ENCODE data around the gene MITF. TPM values are rescaled to one million over a fixed set of nuclear protein-coding genes. Genes with fewer than 3 reads are reported as not detected.

MITF gene
- total and polyA plus RNA-seq, 7 donors: 11.8 to 98.1 (median 49.9) TPM

DNA sequence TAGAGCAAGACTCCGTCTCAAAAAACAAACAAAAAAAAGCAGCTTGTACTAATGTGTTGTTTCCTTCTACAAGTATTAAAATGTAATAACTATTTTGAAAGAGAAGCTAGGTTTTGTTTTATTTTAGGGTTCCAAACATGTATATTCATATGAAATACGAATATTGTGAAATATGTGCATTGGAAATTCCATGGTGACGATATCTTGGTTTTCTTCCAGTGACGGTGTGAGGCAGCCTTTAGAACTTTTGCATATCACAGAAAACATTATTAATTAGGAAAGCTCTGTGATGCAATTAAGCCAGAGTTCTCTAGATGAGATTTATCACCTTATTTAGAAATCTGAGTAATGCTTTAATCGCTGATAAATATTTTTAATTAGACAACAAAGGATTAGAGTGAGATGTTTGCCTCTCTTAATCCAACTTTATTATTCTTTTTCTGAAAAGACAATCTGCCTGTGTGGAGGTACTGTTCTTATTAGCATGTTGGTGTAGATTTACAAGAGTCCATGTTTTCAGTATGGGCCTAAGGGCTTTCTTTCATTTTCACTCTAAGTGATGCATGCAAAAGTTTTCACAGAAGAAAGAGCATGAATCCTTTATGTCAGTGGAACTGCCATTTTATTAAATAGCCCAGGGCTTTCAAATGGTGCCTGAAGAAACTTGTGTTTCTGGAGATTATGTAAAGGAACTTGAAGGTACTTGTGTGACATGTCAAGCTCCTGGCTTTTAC lies 222.6 kb downstream of the MITF start:
- intact Hi-C loops (cut with DNase I): no loop called here
- Histone ChIP-seq H3K9me3 (no peaks in the 10 kb centered on the region), H3K4me1 (no peaks in the 10 kb centered on the region), H3K4me3 (no peak overlapping the region), H3K36me3 (ENCODE audit: insufficient read depth in 1 of 2, low read depth in 1 of 2) (peaks cover 4 to 82% of the 10 kb centered on the region in 2 donors), H3K27ac (no peak overlapping the region), H3K27me3 (ENCODE audit: insufficient read depth in 3 of 3, low read length in 2 of 3) (no peaks in the 10 kb centered on the region)
- DNase-seq (no peak), ATAC-seq (no peak)
- TF ChIP-seq, protein P1, sequence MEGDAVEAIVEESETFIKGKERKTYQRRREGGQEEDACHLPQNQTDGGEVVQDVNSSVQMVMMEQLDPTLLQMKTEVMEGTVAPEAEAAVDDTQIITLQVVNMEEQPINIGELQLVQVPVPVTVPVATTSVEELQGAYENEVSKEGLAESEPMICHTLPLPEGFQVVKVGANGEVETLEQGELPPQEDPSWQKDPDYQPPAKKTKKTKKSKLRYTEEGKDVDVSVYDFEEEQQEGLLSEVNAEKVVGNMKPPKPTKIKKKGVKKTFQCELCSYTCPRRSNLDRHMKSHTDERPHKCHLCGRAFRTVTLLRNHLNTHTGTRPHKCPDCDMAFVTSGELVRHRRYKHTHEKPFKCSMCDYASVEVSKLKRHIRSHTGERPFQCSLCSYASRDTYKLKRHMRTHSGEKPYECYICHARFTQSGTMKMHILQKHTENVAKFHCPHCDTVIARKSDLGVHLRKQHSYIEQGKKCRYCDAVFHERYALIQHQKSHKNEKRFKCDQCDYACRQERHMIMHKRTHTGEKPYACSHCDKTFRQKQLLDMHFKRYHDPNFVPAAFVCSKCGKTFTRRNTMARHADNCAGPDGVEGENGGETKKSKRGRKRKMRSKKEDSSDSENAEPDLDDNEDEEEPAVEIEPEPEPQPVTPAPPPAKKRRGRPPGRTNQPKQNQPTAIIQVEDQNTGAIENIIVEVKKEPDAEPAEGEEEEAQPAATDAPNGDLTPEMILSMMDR (IDR thresholded peaks at IDR 0.05): no peak
- 91 to 95% (median 94%) methylated on average over 5 of the region's 5 CpGs for WGBS, 3 donors

DNA sequence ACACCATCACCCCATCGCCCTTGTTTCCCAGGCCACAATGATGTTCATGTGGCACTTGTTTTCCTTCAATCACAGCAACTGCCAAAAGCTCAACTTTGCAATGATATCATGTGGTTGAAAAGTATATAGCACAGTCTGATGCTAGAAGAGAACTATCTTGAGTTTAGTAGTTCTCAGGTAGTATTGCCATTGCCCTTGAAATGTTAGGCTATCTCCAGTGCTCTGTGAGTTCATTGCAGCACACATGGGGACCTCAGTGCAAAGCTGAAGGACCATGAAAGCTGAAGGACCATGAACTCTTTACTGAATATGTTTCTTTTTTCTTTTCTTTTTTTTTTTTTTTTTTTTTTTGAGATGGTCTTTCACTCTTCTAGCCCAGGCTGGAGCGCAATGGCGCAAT lies 224.4 kb downstream of the MITF start:
- Histone ChIP-seq H3K27me3 (ENCODE audit: insufficient read depth in 3 of 3, low read length in 2 of 3) (no peaks in the 10 kb centered on the region), H3K4me3 (no peak overlapping the region), H3K27ac (no peak overlapping the region), H3K36me3 (ENCODE audit: insufficient read depth in 1 of 2, low read depth in 1 of 2) (peaks cover 0 to 64% of the 10 kb centered on the region in 2 donors), H3K4me1 (no peaks in the 10 kb centered on the region), H3K9me3 (no peaks in the 10 kb centered on the region)
- TF ChIP-seq, protein P1 (IDR thresholded peaks at IDR 0.05): no peak
- intact Hi-C loops (cut with DNase I): no loop called here
- no peak for ATAC-seq
- 94 to 100% (median 97%) methylated on average over 3 of the region's 3 CpGs for WGBS, 3 donors
- no peak for DNase-seq

DNA sequence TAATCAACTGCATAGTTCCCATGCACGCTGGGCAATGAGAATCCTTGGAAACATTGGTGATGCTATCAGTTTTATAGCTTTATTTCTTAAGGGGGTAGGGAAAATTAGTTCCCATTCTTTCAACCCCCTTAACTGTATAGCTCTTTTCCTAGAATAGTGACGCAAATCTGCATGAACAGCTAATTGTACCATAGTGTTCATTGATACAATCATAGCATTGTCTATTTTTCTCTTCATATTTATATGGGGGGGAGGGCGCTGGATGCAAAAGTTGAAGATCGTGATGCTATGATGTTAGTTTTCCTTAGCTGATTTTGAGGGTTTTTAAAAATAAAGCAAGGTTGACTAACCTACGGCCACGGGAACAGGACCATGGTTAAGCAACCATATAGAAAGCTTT lies 227.9 kb downstream of the MITF start:
- intact Hi-C loops (cut with DNase I): no loop called here
- Histone ChIP-seq H3K4me1 (no peaks in the 10 kb centered on the region), H3K36me3 (ENCODE audit: insufficient read depth in 1 of 2, low read depth in 1 of 2) (peaks cover 0 to 31% of the 10 kb centered on the region in 2 donors), H3K9me3 (no peaks in the 10 kb centered on the region), H3K4me3 (no peak overlapping the region), H3K27me3 (ENCODE audit: insufficient read depth in 3 of 3, low read length in 2 of 3) (no peaks in the 10 kb centered on the region), H3K27ac (no peak overlapping the region)
- 83 to 95% (median 95%) methylated on average over 6 of the region's 6 CpGs for WGBS, 3 donors
- TF ChIP-seq, protein P1 (IDR thresholded peaks at IDR 0.05): no peak
- ATAC-seq (no peak), DNase-seq (no peak)

DNA sequence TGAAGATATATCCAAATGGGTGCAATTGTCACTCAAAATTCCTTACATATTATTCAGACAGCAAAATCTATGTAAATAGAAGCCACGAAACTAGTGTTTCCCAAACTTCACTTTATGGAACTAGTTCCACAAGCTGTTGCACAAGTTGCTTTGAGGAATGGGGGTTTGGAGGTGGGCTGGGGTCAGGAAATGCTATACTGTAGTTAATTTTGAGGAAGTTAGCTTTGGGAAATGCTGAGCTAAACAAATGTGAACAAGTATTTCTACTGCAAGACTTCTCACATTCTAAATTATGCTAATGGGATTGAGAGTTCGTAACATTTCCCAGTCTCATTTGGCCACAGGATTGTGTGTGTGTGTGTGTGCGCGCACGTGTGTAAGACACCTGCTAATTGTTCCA lies 231.6 kb downstream of the MITF start:
- Histone ChIP-seq H3K9me3 (no peaks in the 10 kb centered on the region), H3K4me3 (no peak overlapping the region), H3K36me3 (ENCODE audit: insufficient read depth in 1 of 2, low read depth in 1 of 2) (peaks cover 0 to 8% of the 10 kb centered on the region in 2 donors), H3K27me3 (ENCODE audit: insufficient read depth in 3 of 3, low read length in 2 of 3) (no peaks in the 10 kb centered on the region), H3K4me1 (no peaks in the 10 kb centered on the region), H3K27ac (no peak overlapping the region)
- TF ChIP-seq, protein P1 (IDR thresholded peaks at IDR 0.05): no peak
- ATAC-seq (peak in 1 of 4 donors; percentile 21), DNase-seq (no peak)
- WGBS, 3 donors: 87 to 93% (median 88%) methylated on average over 5 of the region's 5 CpGs
- intact Hi-C loops (cut with DNase I): no loop called here

DNA sequence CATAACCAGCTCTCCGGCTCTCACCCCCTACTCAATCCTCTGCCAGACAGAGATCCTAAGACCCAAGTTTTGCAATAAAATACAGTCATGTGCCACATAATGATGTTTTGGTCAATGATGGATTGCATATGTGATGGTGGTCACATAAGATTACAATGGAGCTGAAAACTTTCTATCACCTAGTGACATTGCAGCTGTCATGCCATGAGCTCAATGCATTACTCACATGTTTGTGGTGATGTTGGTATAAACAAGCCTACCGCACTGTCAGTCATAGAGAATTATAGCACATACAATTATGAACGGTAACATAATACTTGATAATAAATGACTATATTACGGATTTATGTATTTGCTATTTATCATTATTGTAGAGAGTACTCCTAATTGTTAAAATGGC lies 233.4 kb downstream of the MITF start:
- ATAC-seq: peak in 1 of 4 donors; percentile 74
- no peaks in the 10 kb centered on the region for H3K36me3 ChIP-seq (ENCODE audit: insufficient read depth in 1 of 2, low read depth in 1 of 2)
- WGBS, 3 donors: 79 to 86% (median 79%) methylated on average over 4 of the region's 4 CpGs

More for the DNA sequence above, 233.4 kb downstream of the MITF start:
- Histone ChIP-seq H3K27ac (no peak overlapping the region), H3K4me3 (no peak overlapping the region), H3K4me1 (no peaks in the 10 kb centered on the region), H3K9me3 (no peaks in the 10 kb centered on the region), H3K27me3 (ENCODE audit: insufficient read depth in 3 of 3, low read length in 2 of 3) (no peaks in the 10 kb centered on the region)
- TF ChIP-seq, protein P1 (IDR thresholded peaks at IDR 0.05): no peak
- intact Hi-C loops (cut with DNase I): no loop called here
- no peak for DNase-seq

All from psoas muscle (tissue), 8 donors.